Stimulated activated naive CD4-positive, alpha-beta T cell (primary cell): Measurements from ENCODE around the gene NFYC.
"Not testable (repeated sequence)": the region's sequence is repeated elsewhere in the genome, so short reads cannot be mapped to it uniquely, and the experiment has no call there.

Source experiments
- DNase-seq, 6 experiments: peaks; one replicate each; lab custom pipeline; 2025; lab: John Stamatoyannopoulos, UW

NFYC gene

GRCh38 chr1:40706626-40707025 is 15.1 kb downstream of the NFYC start:
- DNase-seq = no peak

- peak in 3 of 6 experiments; percentile 22 to 88 (median 87) for DNase-seq
Measured at GRCh38 chr1:40708750-40709099, 17.2 kb downstream of the NFYC start.

- DNase-seq = peak; percentile 49 to 89 (median 84)
Measured at GRCh38 chr1:40709100-40709801, 17.7 kb downstream of the NFYC start.

- no peak for DNase-seq
Measured at GRCh38 chr1:40709802-40710278, 18.3 kb downstream of the NFYC start.

- no peak for DNase-seq
Measured at GRCh38 chr1:40710581-40711315, 19.2 kb downstream of the NFYC start.

GRCh38 chr1:40711465-40712404 is 20.2 kb downstream of the NFYC start:
- DNase-seq = no peak

- no peak for DNase-seq
Measured at GRCh38 chr1:40712405-40712944, 21.0 kb downstream of the NFYC start.

- DNase-seq = no peak
Measured at GRCh38 chr1:40712997-40713396, 21.5 kb downstream of the NFYC start.

- DNase-seq = no peak
Measured at GRCh38 chr1:40715491-40716059, 24.1 kb downstream of the NFYC start.

GRCh38 chr1:40717065-40717464 is 25.6 kb downstream of the NFYC start:
- no peak for DNase-seq

GRCh38 chr1:40717955-40718354 is 26.5 kb downstream of the NFYC start:
- no peak for DNase-seq

- DNase-seq = no peak
Measured at GRCh38 chr1:40720493-40720892, 29.0 kb downstream of the NFYC start.

GRCh38 chr1:40722622-40723021 is 31.1 kb downstream of the NFYC start:
- DNase-seq = no peak

- DNase-seq = no peak
Measured at GRCh38 chr1:40723196-40723955, 31.9 kb downstream of the NFYC start.

GRCh38 chr1:40727662-40728061 is 36.2 kb downstream of the NFYC start:
- DNase-seq = not testable (repeated sequence)

GRCh38 chr1:40729316-40729862 is 37.9 kb downstream of the NFYC start:
- DNase-seq = not testable (repeated sequence)

- no peak for DNase-seq
Measured at GRCh38 chr1:40732756-40733301, 41.3 kb downstream of the NFYC start.

GRCh38 chr1:40734882-40735628 is 43.6 kb downstream of the NFYC start:
- DNase-seq = no peak

- no peak for DNase-seq
Measured at GRCh38 chr1:40736085-40736531, 44.6 kb downstream of the NFYC start.
